ENCODE results near the gene BZW2. TPM values are rescaled to one million over a fixed set of nuclear protein-coding genes. Genes with fewer than 3 reads are reported as not detected.

Gene BZW2
- total RNA-seq, 1 donor from 2014 or later, result 126 TPM

- H2AFZ ChIP-seq (replicated peaks), result no peak overlapping the region
- Mint-ChIP-seq H3K9me3 (no peaks in the 10 kb centered on the region), H3K27ac (no peak overlapping the region), H3K27me3 (ENCODE audit: insufficient read depth, low read depth) (no peaks in the 10 kb centered on the region), H3K36me3 (peaks cover 28% of the 10 kb centered on the region), H3K4me3 (no peak overlapping the region), H3K4me1 (peaks cover 19% of the 10 kb centered on the region)
- no peaks in the 10 kb centered on the region for H3K9me3 ChIP-seq (ENCODE audit: low read depth)
- no peak overlapping the region for H3K27ac ChIP-seq
- no peak overlapping the region for H3K4me3 ChIP-seq
- H3K79me2 ChIP-seq (ENCODE audit: low read depth), result peaks cover 100% of the 10 kb centered on the region
- H3K36me3 ChIP-seq, result no peaks in the 10 kb centered on the region
- DNase-seq (ENCODE audit: low spot score), result no peak
- no peak overlapping the region for H3K9ac ChIP-seq
- H4K20me1 ChIP-seq (ENCODE audit: low read depth), result peaks cover 23% of the 10 kb centered on the region
- H3K4me1 ChIP-seq, result peaks cover 41% of the 10 kb centered on the region
- peaks cover 4% of the 10 kb centered on the region for H3F3A ChIP-seq (ENCODE audit: low read depth)
- H3K4me2 ChIP-seq, result no peak overlapping the region
- TF ChIP-seq EZH2 (IDR thresholded peaks at IDR 0.05) (no peak), EZH2phosphoT487 (IDR thresholded peaks at IDR 0.05) (no peak), CTCF (IDR thresholded peaks at IDR 0.05) (no peak)
- H3K27me3 ChIP-seq, result no peaks in the 10 kb centered on the region
These were observed 6.9 kb downstream of the BZW2 start for GRCh38 chr7:16652888-16653287.

DNA sequence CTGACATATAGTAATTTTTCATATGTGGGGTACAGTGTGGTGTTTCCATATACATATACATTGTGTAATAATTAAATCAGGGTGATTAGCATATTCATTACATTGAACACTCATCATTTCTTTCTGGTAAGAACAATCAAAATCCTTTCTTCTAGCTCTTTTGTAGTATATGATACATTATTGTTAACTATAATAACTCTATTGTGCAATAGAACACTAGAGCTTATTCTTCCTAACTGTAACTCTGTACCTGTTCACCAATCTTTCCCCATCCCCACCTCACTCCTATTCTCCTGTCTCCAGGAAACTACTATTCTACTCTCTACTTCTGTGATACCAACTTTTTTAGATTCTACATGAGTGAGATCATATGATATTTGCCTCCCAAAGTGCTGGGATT, 9.4 kb downstream of the BZW2 start:
- Histone ChIP-seq H3K4me1 (peaks cover 35% of the 10 kb centered on the region), H2AFZ (replicated peaks) (no peak overlapping the region), H4K20me1 (ENCODE audit: low read depth) (peaks cover 8% of the 10 kb centered on the region), H3K4me3 (no peak overlapping the region), H3K36me3 (no peaks in the 10 kb centered on the region), H3F3A (ENCODE audit: low read depth) (no peaks in the 10 kb centered on the region), H3K79me2 (ENCODE audit: low read depth) (peaks cover 100% of the 10 kb centered on the region), H3K27ac (no peak overlapping the region), H3K9ac (no peak overlapping the region), H3K9me3 (ENCODE audit: low read depth) (no peaks in the 10 kb centered on the region), H3K27me3 (no peaks in the 10 kb centered on the region), H3K4me2 (no peak overlapping the region)
- Mint-ChIP-seq H3K27ac (no peak overlapping the region), H3K9me3 (no peaks in the 10 kb centered on the region), H3K36me3 (peaks cover 26% of the 10 kb centered on the region), H3K4me3 (no peak overlapping the region), H3K27me3 (ENCODE audit: insufficient read depth, low read depth) (no peaks in the 10 kb centered on the region), H3K4me1 (peaks cover 4% of the 10 kb centered on the region)
- DNase-seq (ENCODE audit: low spot score), result no peak
- TF ChIP-seq EZH2 (IDR thresholded peaks at IDR 0.05) (no peak), CTCF (IDR thresholded peaks at IDR 0.05) (no peak), EZH2phosphoT487 (IDR thresholded peaks at IDR 0.05) (no peak)

- peaks cover 36% of the 10 kb centered on the region for H3K4me1 ChIP-seq
- no peak overlapping the region for H2AFZ ChIP-seq (replicated peaks)
- H3K27ac ChIP-seq, result no peak overlapping the region
- Mint-ChIP-seq H3K4me3 (no peak overlapping the region), H3K27ac (no peak overlapping the region), H3K27me3 (ENCODE audit: insufficient read depth, low read depth) (no peaks in the 10 kb centered on the region), H3K36me3 (peaks cover 24% of the 10 kb centered on the region), H3K4me1 (peaks cover 4% of the 10 kb centered on the region), H3K9me3 (no peaks in the 10 kb centered on the region)
- peaks cover 8% of the 10 kb centered on the region for H4K20me1 ChIP-seq (ENCODE audit: low read depth)
- H3K27me3 ChIP-seq, result no peaks in the 10 kb centered on the region
- no peaks in the 10 kb centered on the region for H3F3A ChIP-seq (ENCODE audit: low read depth)
- H3K4me2 ChIP-seq, result no peak overlapping the region
- peaks cover 100% of the 10 kb centered on the region for H3K79me2 ChIP-seq (ENCODE audit: low read depth)
- no peak overlapping the region for H3K9ac ChIP-seq
- H3K36me3 ChIP-seq, result no peaks in the 10 kb centered on the region
- DNase-seq (ENCODE audit: low spot score), result no peak
- TF ChIP-seq CTCF (IDR thresholded peaks at IDR 0.05) (no peak), EZH2phosphoT487 (IDR thresholded peaks at IDR 0.05) (no peak), EZH2 (IDR thresholded peaks at IDR 0.05) (no peak)
- H3K4me3 ChIP-seq, result no peak overlapping the region
- no peaks in the 10 kb centered on the region for H3K9me3 ChIP-seq (ENCODE audit: low read depth)
These were observed 10.2 kb downstream of the BZW2 start for GRCh38 chr7:16656141-16656540.
